Chondrocyte (in vitro differentiated cells): ENCODE data around the gene NRL. TPM values are rescaled to one million over a fixed set of nuclear protein-coding genes. Genes with fewer than 3 reads are reported as not detected.

Experiments
- DNase-seq: peaks from one replicate; pipeline ENCODE4 v3.0.0; 2021; ENCODE audit warnings: mixed read lengths, low spot score
- H3K27ac Mint-ChIP-seq: one replicate; pipeline ENCODE4 v1.8.0; 2021; ENCODE audit warnings: mild to moderate bottlenecking, moderate library complexity, mixed read lengths; ENCODE audit not compliant: unreplicated experiment
- H3K27me3 Mint-ChIP-seq: 2 replicates; pipeline ENCODE4 v1.8.0; 2021; ENCODE audit warnings: low read depth, mixed read lengths
- H3K36me3 Mint-ChIP-seq: 2 replicates; pipeline ENCODE4 v1.8.0; 2021; ENCODE audit warnings: low read depth, mixed read lengths
- H3K4me1 Mint-ChIP-seq: 2 replicates; pipeline ENCODE4 v1.8.0; 2021; ENCODE audit warnings: low read depth, mild to moderate bottlenecking, mixed read lengths
- H3K4me3 Mint-ChIP-seq: one replicate; pipeline ENCODE4 v1.8.0; 2021; ENCODE audit warnings: mild to moderate bottlenecking, moderate library complexity, mixed read lengths; ENCODE audit not compliant: unreplicated experiment
- H3K9me3 Mint-ChIP-seq: 2 replicates; pipeline ENCODE4 v1.8.0; 2021; ENCODE audit warnings: low read depth, mixed read lengths
- total RNA-seq: library from RNA; stranded (reverse); gene quantifications from 3 replicates; pipeline ENCODE4 v1.2.1, GENCODE V29; 2021
- TF ChIP-seq, protein P1 (sequence below): fragments of 200-600 bp; sonication (generic); IDR thresholded peaks from 2 replicates; pipeline ENCODE4 v1.5.0; 2021; ENCODE audit warnings: antibody characterized with exemption, mild to moderate bottlenecking, moderate library complexity

The NRL gene
- total RNA-seq, 1 donor from 2014 or later, result 1.6 TPM

DNA sequence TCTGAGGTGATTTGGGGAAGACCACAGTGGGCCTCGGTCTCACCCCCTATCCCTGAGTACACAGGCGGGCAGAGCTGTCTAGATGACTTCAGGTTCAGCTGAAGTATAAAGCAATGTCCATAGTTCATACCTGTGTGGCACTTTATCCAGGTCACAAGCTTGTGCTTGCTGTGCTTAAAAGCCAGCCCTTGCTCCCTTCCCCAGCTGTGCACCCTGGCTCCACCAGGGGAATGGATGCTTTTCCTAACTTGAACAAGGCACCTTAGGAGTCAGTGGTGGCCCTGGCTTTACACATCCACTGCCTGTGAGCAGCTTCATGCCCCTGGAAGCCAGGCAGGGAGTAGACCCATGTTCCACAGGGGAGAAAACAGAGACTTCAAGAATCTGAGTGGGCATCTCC is 57.5 kb downstream of the NRL start:
- H3K4me3 Mint-ChIP-seq, result no peak overlapping the region
- DNase-seq, result no peak
- peaks cover 6% of the 10 kb centered on the region for H3K4me1 Mint-ChIP-seq
- no peaks in the 10 kb centered on the region for H3K36me3 Mint-ChIP-seq
- H3K27ac Mint-ChIP-seq, result no peak overlapping the region
- no peaks in the 10 kb centered on the region for H3K9me3 Mint-ChIP-seq
- H3K27me3 Mint-ChIP-seq, result peaks cover 23% of the 10 kb centered on the region
- TF ChIP-seq, protein P1, sequence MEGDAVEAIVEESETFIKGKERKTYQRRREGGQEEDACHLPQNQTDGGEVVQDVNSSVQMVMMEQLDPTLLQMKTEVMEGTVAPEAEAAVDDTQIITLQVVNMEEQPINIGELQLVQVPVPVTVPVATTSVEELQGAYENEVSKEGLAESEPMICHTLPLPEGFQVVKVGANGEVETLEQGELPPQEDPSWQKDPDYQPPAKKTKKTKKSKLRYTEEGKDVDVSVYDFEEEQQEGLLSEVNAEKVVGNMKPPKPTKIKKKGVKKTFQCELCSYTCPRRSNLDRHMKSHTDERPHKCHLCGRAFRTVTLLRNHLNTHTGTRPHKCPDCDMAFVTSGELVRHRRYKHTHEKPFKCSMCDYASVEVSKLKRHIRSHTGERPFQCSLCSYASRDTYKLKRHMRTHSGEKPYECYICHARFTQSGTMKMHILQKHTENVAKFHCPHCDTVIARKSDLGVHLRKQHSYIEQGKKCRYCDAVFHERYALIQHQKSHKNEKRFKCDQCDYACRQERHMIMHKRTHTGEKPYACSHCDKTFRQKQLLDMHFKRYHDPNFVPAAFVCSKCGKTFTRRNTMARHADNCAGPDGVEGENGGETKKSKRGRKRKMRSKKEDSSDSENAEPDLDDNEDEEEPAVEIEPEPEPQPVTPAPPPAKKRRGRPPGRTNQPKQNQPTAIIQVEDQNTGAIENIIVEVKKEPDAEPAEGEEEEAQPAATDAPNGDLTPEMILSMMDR, result no peak

DNA sequence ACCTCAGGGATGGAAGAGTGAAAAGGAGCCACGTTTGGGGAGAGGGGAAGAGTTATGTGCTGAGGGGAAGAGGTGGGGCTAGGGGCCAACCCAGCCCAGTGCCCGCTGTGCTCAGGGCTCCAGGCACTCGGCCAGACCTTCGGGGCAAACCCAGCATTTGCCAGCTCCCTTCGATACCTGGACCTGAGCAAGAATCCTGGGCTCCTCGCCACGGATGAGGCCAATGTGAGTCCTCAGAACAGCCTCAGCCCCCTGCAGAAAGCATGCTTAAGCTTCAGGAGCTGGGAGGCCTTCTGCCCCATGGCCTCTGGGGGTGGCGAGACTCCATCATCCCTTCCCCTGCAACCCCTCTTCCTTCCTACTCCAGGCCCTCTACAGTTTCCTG is 58.0 kb downstream of the NRL start:
- Mint-ChIP-seq H3K27me3 (peaks cover 23% of the 10 kb centered on the region), H3K36me3 (no peaks in the 10 kb centered on the region), H3K4me1 (peaks cover 6% of the 10 kb centered on the region), H3K9me3 (no peaks in the 10 kb centered on the region), H3K4me3 (no peak overlapping the region), H3K27ac (no peak overlapping the region)
- TF ChIP-seq, protein P1, result no peak
- no peak for DNase-seq

DNA sequence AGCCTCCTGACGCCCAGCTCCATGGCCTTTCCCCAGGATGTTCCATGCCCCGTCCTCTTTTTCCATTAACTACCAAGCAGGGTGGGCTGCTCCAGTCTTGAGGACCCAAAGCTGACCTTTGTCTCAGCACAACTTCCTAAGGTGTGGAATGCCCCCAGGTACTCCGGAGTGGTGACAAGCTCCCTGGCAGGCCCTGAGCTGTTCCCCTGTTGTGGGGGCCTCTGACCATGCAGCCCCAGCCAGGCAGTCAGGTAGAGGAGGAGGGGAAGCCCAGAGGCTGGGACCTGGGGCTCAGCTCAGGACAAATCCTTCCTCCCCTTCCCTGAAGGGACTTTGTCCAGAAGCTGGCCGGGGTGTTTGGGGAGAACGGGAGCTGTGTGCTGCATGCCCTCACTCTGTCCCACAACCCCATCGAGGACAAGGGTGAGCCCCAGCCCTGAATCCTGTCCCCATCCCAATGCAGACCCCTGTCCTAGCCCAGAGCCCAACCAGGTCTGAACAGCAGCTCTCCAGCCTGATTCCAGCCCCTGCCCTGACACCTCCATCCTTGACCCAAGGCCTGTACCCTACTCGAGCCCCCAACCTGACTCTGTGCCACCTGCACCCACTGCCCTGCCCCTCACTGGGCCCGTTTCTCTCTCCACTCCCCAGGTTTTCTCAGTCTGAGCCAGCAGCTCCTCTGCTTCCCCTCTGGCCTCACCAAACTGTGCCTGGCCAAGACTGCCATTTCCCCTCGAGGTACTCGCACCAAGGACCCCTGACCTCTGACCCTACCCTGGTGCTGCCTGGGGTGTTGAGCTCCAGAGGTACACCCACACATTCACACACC is 58.6 kb downstream of the NRL start:
- TF ChIP-seq, protein P1, result no peak
- DNase-seq, result no peak
- Mint-ChIP-seq H3K27me3 (peaks cover 25% of the 10 kb centered on the region), H3K4me3 (no peak overlapping the region), H3K27ac (no peak overlapping the region), H3K36me3 (no peaks in the 10 kb centered on the region), H3K9me3 (no peaks in the 10 kb centered on the region), H3K4me1 (peaks cover 9% of the 10 kb centered on the region)

DNA sequence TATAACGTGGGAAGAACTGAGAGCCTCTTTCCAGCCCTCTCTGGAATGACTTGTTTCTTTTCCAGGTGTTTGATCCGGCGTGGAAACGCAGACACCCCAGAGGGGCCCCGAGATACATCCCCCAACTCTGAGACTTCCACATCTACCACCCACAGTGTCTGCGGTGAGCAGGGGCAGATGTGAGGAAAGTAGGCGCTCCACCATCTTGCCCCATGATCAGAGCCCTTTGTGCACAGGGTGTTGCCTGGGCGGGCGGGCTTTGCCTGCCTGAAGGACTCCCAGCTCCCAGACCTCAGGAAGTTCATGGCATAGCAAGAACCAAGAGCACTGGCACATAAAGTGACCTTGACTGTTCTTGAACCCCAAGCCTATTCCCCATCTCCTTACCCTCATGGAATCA is 60.1 kb downstream of the NRL start:
- Mint-ChIP-seq H3K36me3 (no peaks in the 10 kb centered on the region), H3K27ac (no peak overlapping the region), H3K4me3 (no peak overlapping the region), H3K27me3 (peaks cover 29% of the 10 kb centered on the region), H3K4me1 (peaks cover 12% of the 10 kb centered on the region), H3K9me3 (no peaks in the 10 kb centered on the region)
- no peak for DNase-seq
- TF ChIP-seq, protein P1, result no peak

DNA sequence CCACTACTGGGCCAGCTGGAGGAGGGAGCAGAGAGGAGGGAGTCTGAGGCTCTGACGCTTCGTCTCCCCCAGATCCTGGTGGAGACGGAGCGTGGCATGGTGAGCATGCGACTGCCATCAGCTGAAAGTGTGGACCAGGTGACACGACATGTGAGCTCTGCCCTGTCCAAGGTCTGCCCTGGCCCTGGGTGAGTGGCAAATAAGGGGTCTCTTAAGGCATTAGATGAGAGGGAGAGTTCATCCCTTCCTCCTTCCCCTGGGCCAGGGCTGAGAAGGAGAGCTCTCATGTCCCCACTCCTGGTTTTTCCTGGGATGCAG is 60.5 kb downstream of the NRL start:
- Mint-ChIP-seq H3K36me3 (no peaks in the 10 kb centered on the region), H3K4me1 (peaks cover 12% of the 10 kb centered on the region), H3K27ac (no peak overlapping the region), H3K27me3 (peaks cover 29% of the 10 kb centered on the region), H3K4me3 (no peak overlapping the region), H3K9me3 (no peaks in the 10 kb centered on the region)
- TF ChIP-seq, protein P1, result no peak
- DNase-seq, result no peak
